Astrocyte (in vitro differentiated cells and primary cell): ENCODE data around the gene DPF3. TPM values are rescaled to one million over a fixed set of nuclear protein-coding genes. Genes with fewer than 3 reads are reported as not detected.

Experiments
- total RNA-seq: library from RNA; stranded (reverse); gene quantifications from 2 replicates; pipeline ENCODE4 v1.2.1, GENCODE V29; 2021

Gene DPF3
- total RNA-seq, 1 donor from 2014 or later: 2.4 TPM

Other genes starting within 250 kb of the DPF3 start
- 33.5 and 34.3 TPM in 2 replicates for gene DCAF4, start 32.4 kb upstream of the DPF3 start, total RNA-seq
- gene ZFYVE1, start 133.0 kb upstream of the DPF3 start, total RNA-seq: 31.4 and 34.3 TPM in 2 replicates
- gene RBM25, start 164.4 kb upstream of the DPF3 start, total RNA-seq: 91.2 and 101 TPM in 2 replicates
- gene PSEN1, start 242.4 kb upstream of the DPF3 start, total RNA-seq: 89.5 and 91.1 TPM in 2 replicates